Measurements from ENCODE around the gene CEP295NL. TPM values are rescaled to one million over a fixed set of nuclear protein-coding genes. Genes with fewer than 3 reads are reported as not detected.

The CEP295NL gene
- total RNA-seq, 1 experiment from 2014 or later = 1.9 TPM

DNA sequence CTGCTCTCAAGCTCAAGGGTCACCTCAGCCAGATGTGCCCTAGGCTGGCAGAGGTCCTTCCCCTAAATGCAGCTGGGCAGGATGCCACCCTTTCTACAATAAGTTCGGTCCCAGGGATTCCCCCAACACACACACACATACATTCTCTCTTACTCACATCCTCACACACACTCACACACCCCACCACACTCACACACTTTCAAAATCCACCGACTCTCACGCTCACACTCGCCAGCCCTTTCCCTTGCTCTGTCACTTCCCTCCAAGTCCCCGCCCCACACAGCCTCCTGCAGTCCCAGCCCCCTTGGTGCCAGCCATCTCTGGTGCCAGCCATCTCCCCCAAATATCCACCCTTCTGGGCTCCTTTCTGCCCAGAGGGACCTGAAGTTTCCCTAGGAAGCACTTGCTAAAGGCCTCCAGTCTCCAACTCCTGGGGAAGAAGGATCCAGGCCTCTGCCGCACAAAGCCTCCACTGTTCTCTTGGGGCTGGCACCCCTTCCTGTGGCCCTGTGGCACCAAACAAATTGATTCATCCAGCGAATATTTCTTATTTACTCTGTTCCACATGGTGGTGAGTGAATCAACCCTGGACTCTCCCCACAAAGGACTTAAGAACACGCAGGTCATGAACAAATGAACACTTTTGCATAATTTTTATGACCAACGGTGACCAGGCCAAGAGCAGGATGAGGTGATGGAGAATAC lies 58.5 kb downstream of the CEP295NL start:
- Histone ChIP-seq H3K4me1 (ENCODE audit: control insufficient read depth in 1 of 2, insufficient read depth in 2 of 2, low read length in 2 of 2) (peaks cover 12 to 22% of the 10 kb centered on the region in 2 experiments), H2AFZ (ENCODE audit: low read depth, low read length, poor library complexity, severe bottlenecking) (no peak overlapping the region), H3K27ac (ENCODE audit: low read depth, low read length) (no peak overlapping the region), H3K4me2 (ENCODE audit: low read length) (no peak overlapping the region), H3K9me3 (ENCODE audit: control insufficient read depth in 1 of 2, insufficient read depth in 1 of 2, low read depth in 1 of 2, low read length in 2 of 2) (no peaks in the 10 kb centered on the region), H3K9me2 (ENCODE audit: insufficient read depth) (no peaks in the 10 kb centered on the region), H3K36me3 (ENCODE audit: control insufficient read depth in 1 of 2, insufficient read depth in 2 of 2, low read length in 2 of 2) (no peaks in the 10 kb centered on the region), H3K27me3 (ENCODE audit: insufficient read depth, low read length) (no peaks in the 10 kb centered on the region), H3K79me2 (ENCODE audit: insufficient read depth, low read length) (peaks cover 12% of the 10 kb centered on the region), H4K20me1 (ENCODE audit: insufficient read depth) (no peaks in the 10 kb centered on the region), H3K4me3 (replicated peaks in 1 of 2; ENCODE audit: low read depth in 1 of 2, low read length in 2 of 2) (no peak overlapping the region), H3K9ac (ENCODE audit: low read length) (no peak overlapping the region)
- ChIA-PET CTCF (interaction anchor here (0.6 to 1.5 kb wide), 2 partner anchors 9 to 21 kb away, joined by 3 to 5 read pairs; no protein-coding TSS in a partner anchor), POLR2A (interaction anchor here (1.1 kb wide), 1 partner anchor 62 kb away, joined by 3 read pairs; no protein-coding TSS in a partner anchor), RAD21 (ENCODE audit: low non-redundant PET in 1 of 2, low total read pairs in 2 of 2, uncharacterized antibody in 2 of 2, unreplicated experiment in 2 of 2) (no interaction called here)
- DNase-seq (ENCODE audit: low read depth, low spot score) (no peak), ATAC-seq (no peak)
- BruUV-seq (replicated peaks) = no TSS peak
- TF ChIP-seq CEBPB (IDR thresholded peaks at IDR 0.05; ENCODE audit: low read depth) (no peak), EGR1 (IDR thresholded peaks at IDR 0.05; ENCODE audit: low read depth) (no peak), JUND (IDR thresholded peaks at IDR 0.05) (no peak), SIN3A (IDR thresholded peaks at IDR 0.05; ENCODE audit: low read depth) (no peak), FOSL1 (IDR thresholded peaks at IDR 0.05; ENCODE audit: low read depth) (no peak), RAD21 (IDR thresholded peaks at IDR 0.05; ENCODE audit: low read depth) (no peak), POLR2A (IDR thresholded peaks at IDR 0.05; ENCODE audit: borderline replicate concordance, extremely low read depth, insufficient read depth, insufficient read length) (no peak), REST (IDR thresholded peaks at IDR 0.05; ENCODE audit: low read depth) (no peak), ZNF274 (IDR thresholded peaks at IDR 0.05; ENCODE audit: low read depth, low read length) (no peak), CTCF (IDR thresholded peaks at IDR 0.05 in 2 of 3, conservative IDR thresholded peaks at IDR 0.05 in 1 of 3; ENCODE audit: borderline replicate concordance in 1 of 3, insufficient read depth in 1 of 3, low read depth in 2 of 3, low read length in 2 of 3) (no peak), SRF (IDR thresholded peaks at IDR 0.05; ENCODE audit: low read depth) (no peak), CBX3 (IDR thresholded peaks at IDR 0.05; ENCODE audit: low read depth) (no peak)
- TF ChIP-seq, protein P1, sequence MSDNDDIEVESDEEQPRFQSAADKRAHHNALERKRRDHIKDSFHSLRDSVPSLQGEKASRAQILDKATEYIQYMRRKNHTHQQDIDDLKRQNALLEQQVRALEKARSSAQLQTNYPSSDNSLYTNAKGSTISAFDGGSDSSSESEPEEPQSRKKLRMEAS (IDR thresholded peaks at IDR 0.05) = no peak
- intact Hi-C loops (cut with micrococcal nuclease) = no loop called here

Data from HCT116 (cell line).